NCI-H524 (cell line): ENCODE measurements around the gene RHOU.
"Not testable (repeated sequence)": the region's sequence is repeated elsewhere in the genome, so short reads cannot be mapped to it uniquely, and the experiment has no call there.

Experiments used
- DNase-seq, 2 experiments: peaks; one replicate each; lab custom pipeline; 2025; lab: John Stamatoyannopoulos, UW

RHOU gene

DNA sequence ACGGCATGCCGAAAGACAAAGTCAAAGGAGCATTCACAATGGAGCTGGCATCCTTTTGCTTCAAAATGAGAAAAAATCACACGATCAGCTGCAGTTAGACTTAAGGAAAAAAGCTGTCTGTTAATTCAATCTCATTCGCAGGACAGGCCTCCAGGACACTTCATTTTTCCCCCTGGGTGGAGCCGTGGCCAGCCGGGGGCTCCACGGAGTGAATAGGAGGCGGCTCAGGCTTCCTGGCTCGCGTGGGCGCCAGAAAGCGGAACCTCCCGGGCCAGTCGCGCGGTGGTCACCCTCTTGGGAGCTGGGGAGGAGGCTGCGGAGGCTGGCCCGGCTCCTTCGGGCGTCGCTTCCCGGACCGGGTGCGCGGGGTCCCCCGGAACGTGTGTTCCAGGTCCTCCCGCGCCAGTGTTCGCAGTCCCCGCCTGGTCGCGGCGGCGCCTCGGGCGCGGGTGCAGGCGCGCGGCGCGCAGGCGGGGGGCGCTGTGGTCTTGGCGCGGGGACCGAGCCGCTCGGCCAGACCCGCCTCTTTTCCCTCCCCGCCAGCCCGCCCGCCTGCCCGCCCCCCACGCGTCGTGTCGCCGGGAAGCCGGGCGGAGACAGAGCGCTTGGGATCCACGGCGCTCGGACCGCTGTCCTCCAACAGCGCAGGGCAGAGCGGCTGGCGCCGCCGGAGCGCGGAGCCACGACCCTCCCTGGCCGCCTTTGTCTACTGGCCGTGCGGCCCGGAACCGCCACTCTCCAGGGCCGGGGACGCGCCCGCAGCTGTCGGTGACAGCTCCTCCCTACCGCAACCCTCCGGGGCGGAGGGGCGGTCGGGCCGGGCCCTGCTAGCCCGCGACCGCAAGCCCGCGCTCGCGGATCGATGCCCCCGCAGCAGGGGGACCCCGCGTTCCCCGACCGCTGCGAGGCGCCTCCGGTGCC, at the start of gene RHOU:
RHOU (plus strand) TSS at position 599 of the 921 bp plus-strand sequence; CDS start at position 863, 264 bp downstream.
- peak in 1 of 2 experiments; percentile 62 for DNase-seq

DNA sequence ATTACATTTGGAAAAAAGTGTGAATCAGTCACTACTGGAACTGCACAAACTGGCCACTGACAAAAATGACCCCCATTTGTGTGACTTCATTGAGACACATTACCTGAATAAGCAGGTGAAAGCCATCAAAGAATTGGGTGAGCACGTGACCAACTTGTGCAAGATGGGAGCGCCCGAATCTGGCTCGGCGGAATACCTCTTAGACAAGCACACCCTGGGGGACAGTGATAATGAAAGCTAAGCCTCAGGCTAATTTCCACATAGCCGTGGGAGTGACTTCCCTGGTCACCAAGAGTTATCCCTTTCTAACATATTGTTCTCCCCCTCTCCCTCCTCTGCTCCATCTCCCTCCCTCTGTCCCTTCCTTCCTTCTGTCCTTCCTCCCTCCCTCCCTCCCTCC, 47.7 kb upstream of the RHOU start:
- no peak for DNase-seq

DNA sequence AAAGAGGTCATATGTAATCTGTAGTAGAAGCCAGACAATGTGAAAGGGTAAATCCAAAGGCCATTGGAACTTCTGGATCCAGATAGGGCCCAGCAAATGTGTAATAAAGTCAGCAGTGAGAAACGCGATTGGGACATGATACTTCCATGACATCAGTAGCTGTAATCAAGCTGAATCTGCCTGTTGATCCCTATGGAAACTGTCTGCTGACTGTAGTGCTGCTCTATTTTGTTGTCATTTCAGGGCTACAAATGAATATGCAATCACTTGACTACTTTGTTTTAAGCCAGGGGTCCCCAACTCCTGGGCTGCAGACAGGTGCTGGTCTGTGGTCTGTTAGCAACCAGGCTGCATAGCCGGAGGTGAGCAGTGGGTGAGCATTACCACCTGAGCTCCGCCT, 46.0 kb upstream of the RHOU start:
- DNase-seq: no peak

DNA sequence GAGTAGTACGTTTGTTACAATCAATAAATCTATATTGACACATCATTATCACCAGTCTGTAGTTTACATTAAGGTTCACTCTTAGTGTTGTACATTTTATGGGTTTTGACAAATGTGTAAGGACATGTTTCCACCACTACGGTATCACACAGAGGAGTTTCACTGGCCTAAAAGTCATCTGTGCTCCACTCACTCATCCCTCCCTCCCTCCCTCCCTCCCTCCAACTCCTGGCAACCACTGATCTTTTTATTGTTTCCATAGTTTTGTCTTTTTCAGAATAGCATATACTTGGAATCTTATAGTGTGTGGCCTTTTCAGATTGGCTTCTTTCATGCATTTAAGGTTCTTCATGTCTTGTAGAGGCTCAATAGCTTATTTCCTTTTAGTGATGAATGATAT, 44.1 kb upstream of the RHOU start:
- no peak for DNase-seq

DNA sequence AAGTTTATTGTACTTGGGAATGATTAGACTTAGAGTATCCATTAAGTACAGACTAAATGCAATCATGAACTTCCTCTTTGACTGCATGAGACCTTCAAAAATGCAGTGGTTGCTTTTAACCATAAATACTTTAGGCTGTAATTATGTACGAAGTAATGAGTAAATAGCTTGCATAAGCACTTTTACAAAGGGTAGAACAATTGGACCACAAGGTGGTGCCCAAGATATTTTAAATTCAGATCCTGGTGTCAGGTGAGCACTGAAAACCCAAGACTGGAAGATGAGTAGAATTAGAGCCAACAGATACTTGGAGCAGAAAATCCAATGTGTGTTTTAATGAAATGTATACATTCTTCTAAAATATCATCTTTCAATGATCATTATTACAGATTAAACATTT, 43.4 kb upstream of the RHOU start:
- peak in 1 of 2 experiments; percentile 76 for DNase-seq

DNA sequence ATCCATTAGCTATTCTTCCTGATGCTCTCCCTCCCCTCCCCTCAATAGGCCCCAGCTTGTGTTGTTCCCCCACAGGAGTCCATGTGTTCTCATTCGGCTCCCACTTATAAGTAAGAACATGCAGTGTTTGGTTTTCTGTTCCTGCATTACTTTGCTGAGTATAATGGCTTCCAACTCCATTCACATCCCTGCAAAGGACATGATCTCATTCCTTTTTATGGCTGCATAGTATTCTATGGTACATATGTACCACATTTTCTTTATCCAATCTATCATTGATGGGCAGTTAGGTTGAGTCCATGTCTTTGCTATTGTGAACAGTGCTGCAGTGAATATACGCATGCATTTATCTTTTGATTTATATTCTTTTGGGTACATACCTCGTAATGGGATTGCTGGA, 40.8 kb upstream of the RHOU start:
- not testable (repeated sequence) for DNase-seq

DNA sequence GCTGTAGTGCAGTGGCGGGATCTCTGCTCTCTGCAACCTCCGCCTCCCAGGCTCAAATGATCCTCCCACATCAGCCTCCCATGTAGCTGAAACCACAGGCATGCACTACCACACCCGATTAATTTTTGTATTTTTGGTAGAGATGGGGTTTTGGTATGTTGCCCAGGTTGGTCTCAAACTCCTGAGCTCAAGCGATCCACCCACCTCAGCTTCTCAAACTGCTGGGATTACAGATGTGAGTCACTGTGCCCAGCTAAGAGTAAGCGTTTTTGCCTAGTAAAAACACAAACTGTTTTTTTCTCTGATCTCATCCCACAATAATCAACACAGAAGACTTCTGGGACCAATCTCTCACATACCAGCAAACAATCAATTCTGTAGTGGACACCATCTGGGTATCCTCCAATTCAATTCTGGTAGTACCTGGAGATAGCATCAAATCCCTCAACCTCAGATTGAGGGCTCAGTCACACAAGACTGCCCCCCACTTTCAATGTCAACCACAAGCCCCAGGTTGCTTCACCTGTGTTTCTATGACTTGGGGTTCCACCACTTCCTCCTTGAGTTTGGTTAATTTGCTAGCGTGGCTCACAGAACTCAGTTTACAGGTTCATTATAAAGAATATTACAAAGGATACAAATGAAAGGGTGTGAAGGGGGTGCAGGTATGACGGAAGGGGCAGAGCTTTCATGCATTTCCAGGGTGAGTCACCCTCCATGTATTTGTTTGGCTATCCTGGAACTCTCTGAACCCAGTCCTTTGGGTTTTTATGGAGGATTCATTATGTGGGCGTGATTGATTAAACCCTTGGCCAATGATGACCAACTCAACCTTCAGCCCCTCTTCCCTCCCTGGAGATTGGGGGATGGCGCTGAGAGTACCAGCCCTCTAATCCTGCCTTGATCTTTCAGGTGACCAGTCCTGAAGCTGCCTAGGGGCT, 40.0 kb upstream of the RHOU start:
- no peak for DNase-seq

DNA sequence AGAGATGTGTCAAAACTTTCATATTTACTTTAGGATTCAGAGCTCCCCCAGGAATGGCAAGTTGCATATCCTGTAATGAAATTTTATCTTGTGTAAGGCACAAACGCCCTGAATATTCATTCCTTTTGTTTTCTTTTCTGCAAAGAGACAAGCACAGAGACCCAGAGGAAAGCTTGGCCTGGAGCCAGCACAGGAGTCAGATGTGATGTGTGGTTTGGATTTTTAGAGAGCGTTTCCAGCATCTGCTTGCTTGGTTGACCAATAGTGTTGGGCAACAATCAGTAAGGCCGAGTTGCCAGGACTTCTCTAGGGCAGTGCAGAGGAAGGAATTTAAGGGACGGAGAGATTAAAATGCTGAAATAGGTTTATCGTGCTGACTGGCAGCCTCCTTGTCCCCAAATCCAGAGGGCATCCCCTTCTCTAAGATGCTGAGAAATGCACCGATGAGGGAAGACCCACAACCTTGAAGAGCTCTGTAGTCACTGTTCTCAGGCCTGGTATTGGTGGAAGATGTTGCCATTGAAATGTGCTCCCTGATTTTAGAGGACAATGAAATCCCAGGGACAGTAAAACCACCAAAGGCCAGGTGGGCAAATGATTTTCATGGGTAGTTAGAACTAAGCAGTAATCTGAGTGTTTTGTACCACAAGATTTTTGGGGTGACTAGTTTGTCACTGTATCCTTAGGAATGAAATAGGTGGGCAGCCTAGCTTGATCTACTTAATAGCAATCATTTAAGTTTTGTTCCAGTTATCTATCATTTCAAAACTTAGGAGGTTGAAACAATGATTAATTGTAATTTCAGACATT, 37.9 kb upstream of the RHOU start:
- peak in 1 of 2 experiments; percentile 8 for DNase-seq

DNA sequence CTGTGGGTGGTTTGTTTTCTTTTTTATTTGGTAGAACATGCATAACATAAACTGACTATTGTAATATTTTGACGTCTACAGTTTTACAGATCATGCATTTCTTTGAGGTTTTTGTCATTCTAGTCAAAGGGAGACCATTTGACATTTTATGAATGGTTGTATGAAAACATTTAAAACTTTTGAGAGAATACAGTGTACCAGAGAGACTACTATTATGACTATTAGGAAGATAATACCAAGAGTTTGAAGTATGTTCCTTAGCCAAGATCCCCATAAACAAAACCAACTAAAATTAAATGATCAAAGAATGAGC, 37.3 kb upstream of the RHOU start:
- no peak for DNase-seq

DNA sequence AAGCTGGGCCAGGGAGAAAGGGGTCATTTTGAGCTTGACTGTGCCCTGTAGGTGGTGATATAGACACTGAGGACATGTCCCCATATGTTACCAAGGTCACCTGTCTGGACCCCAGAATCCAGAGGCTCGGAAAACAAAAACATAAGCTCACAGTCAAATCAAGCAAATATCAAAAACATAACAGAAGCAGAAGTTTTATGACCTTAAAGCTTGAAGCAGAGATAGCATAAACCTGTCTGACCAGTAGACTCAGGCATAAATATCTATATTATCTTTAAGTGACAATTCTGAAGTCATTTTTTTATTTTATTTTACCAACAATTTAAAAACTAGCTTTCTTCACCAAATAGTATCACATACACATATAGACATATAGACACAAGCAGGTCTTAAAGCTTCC, 32.8 kb upstream of the RHOU start:
- no peak for DNase-seq

DNA sequence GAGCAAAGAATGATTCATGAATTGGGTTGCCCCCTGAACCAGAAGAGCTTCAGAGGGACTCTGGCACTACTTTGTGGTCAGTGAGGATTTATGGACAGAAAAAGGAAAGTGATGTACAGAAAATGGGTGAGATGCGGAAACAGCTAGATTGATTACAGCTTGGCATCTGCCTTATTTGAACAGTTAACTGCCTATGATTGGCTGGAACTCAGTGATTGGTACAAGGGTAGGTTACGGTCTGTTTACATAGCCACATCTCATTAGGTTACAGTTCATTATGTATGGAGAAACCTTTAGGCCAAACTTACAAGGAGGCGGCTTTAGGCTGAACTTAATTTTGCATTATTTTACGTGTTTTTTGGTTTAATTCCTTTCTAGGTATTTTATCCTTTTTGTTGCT, 29.0 kb upstream of the RHOU start:
- DNase-seq: no peak

DNA sequence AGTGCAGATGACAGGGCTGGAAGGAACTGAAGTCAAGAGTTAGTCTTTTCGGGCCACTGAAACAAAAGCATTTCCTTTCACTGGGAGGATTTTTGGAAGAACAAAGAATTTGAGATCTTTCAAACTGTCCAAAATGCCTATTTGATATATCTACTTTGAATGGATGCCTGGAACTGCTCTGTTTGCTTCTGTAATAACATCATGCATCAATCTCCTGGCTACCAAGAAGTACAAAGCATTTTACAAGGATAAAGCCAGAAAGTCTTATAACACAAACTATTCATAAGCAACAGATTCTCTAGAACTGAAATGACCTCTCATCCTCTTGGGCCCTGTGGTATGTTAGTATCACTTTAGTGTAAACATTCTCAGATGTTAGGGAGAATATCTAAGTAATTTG, 18.2 kb upstream of the RHOU start:
- DNase-seq: no peak

DNA sequence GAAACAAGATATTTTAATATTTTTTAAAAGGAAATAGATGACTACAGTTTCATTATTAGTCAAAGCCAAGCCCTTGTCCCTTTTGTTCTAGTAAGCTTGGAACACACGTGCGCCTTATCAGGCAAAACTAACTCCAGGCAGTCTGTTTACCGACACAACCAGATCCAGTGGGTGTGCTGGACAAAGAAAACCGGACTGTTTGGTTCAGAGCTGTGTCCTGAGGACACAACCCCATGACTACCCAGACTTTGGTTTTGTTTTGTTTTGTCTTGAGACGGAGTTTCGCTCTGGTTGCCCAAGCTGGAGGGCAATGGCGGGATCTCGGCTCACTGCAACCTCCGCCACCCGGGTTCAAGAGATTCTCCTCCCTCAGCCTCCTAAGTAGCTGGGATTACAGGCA, 13.9 kb upstream of the RHOU start:
- no peak for DNase-seq

DNA sequence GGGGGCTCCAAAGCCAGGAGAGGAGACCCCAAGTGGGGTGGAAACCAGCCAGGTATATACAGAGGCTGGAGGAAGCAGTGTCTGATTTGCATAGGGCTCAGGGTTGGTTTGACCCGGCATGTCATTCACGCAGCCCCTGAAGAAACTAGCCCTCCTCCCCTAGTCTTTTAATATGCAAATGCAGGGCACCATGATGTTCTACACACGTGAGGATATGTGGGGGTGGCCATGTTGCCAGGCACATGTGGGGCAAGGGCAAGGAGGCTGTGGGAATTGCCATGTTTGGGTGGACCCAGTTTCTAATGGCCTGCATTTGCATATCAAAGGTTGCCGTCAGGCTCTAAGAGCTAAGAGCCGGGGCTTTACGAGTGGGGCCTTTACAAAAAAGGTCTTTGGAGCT, 12.0 kb upstream of the RHOU start:
- no peak for DNase-seq

DNA sequence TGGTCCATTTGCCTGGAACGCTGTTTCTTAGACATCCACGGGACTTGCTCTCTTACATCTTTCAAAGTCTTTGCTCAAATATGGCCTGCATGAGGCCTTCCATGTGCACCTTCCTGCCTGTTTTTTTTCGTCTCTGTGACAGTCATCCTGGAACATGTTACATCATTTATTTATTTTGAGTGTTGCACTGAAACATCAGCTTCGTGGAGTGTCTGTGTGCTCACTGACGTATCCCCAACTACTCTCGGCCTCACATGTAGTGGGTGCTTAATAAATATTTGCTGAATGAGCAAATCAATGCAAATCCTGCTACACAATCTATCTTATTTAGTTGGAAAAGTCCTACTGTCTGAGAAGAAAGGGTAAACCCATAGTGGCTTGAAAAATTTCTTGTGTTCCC, 11.4 kb upstream of the RHOU start:
- DNase-seq: no peak

DNA sequence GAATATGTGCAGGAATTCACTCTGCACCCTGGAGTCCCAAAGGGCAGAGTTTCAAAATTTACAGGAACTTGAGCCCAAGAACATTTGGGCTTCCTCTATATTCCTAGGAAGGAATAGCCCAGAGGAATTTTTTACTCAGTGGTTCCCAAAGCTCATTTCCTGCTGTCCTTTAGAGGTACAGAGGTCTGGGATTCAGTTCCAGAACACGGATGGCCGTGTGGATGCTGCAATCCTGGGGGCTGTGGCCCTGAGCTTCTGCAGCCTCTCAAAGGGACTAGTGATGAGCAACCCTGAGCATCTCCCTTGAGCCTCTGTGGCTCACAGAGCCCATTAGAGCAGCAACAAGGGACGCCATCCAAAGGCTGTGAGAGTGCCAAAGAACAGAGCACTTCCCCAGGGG, 10.1 kb upstream of the RHOU start:
- DNase-seq: no peak

DNA sequence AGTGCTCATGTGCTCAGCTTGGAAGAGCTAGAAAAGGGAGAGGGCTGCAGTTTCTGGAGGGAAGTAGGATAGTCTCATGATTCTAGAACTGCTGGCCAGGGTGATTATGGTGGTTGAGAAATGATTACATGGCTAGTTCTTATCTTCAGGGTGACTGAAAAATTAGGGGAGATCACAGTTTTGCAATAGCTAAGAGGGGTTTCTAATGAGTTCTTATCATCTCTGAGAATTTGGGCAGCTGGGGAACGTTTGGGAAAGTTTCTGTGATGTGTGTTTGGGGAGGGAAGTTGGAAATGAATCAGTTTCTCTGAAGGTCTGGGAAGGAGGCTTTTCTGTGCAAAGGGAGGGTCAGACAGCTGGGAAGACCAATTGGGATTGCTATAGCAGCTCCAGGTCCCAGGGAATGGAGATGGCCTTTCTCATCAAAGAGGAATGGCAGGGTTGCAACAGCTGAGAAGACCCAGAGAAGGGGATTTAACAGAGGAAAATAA, 7.6 kb upstream of the RHOU start:
- no peak for DNase-seq

DNA sequence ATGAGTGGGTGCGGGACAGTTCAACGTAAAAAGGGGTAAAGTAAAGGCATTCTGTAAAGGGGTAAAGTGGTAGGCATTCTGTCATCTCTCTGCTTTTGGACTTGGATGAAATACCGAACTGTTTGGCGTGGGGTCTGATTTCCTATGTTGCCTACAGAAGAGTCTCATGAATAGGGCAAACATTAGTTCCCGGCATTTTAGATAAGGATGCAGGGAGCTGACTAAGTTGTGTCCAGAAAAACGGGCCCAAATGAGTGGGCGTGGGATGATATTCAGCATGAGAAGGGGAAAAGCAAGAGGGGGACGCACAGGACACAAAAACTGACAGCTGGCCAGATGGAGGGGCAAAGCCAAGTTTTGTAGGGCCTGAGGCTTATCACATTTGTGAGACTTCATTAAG, 2.9 kb upstream of the RHOU start:
- no peak for DNase-seq

DNA sequence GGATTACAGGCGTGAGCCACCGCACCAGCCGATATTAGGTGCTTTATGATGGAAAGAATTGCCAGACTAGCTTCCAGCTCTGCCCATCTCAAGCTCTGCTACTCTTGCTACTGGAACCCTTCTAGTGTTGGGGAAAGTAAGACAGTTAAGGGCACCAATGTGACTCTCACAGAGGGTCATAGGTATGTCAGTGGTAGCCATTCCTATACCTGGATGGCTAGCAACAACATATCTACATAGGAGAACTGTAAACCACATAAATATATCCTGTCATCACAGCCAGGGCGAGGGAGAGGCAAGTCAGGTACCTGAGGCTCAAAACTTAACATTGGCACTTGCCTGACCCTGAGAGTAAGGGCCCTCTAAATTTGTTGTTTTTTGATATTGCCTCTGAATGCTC, 1.7 kb upstream of the RHOU start:
- no peak for DNase-seq

DNA sequence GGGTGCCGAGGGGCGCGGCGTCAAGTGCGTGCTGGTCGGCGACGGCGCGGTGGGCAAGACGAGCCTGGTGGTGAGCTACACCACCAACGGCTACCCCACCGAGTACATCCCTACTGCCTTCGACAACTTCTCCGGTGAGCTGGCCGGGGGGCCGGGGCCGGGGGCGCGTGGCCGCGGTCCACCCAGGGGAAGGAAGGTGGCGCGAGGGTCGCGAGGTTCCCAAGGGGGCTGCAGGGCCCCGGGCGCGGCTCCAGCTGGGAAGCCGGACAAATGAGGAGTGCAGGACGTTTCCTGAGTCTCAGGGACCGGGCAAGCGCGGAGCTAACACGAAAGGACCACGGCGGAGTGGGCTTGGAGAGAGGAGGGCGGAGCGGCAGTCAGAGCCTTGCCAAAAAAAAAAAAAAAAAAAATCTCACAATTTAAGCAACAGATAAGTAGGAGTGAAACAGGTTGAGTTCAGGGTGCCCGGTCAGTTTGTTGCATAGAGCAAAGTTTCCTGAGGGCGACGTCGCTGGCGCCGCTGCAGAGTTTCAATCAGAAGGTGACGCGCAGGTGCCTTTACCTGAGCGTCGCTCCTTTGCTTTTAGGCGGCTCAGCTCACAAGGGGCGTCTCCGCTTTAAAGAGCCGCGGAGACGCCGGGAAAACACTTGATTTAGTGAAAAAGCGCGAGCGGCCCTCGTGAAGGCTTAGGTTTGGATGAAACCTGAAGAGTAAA, 750 bp downstream of the RHOU start:
- peak in 1 of 2 experiments; percentile 24 for DNase-seq

DNA sequence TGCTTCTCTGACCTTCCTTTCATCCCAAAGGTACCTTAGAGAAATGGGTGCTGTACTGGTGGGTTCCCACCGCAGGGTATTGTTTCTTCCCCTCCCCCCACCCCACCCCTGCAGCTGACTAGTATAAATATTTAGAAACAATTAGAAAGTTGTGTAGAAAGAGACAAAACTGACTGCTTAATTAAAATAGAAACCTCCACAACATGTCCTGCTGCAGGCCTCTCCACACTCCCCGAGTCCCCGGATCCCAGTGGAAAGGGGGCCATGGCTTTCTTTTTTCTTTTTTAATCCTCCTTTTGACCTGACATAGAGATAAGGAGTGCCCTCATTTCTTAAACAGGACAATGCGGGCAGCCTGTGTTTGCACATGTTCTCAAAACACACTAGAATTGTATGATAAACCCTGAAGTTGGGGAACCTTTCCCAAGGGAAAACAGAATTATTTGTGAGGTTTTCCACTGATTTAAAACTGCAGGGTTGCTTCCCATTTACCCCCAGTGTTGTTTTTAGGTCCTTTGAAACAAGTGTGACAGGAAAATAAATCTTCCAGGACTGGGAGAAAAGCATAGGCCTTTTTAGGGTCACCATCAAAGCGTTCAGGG, 1.7 kb downstream of the RHOU start:
- no peak for DNase-seq
